HG02884 (cell line): ENCODE results near the gene HSD17B13.

Experiments used
- ATAC-seq: cut with Tn5 transposase; IDR thresholded peaks from one replicate; pipeline ENCODE4 v1.9.1; 2021; ENCODE audit warnings: mild to moderate bottlenecking, moderate library complexity; ENCODE audit not compliant: unreplicated experiment

The HSD17B13 gene

GRCh38 chr4:87270144-87270543 is 52.5 kb downstream of the HSD17B13 start:
- ATAC-seq = no peak

GRCh38 chr4:87268411-87268810 is 54.3 kb downstream of the HSD17B13 start:
- no peak for ATAC-seq

- ATAC-seq = no peak
These were observed 55.7 kb downstream of the HSD17B13 start for GRCh38 chr4:87266986-87267385.

- ATAC-seq = no peak
These were observed 59.8 kb downstream of the HSD17B13 start for GRCh38 chr4:87262886-87263285.

GRCh38 chr4:87260477-87260876 is 62.2 kb downstream of the HSD17B13 start:
- ATAC-seq = no peak

- no peak for ATAC-seq
These were observed 64.0 kb downstream of the HSD17B13 start for GRCh38 chr4:87258677-87259076.

GRCh38 chr4:87257523-87257922 is 65.2 kb downstream of the HSD17B13 start:
- no peak for ATAC-seq

GRCh38 chr4:87255755-87256154 is 66.9 kb downstream of the HSD17B13 start:
- no peak for ATAC-seq
